GM13977 (cell line): Measurements from ENCODE around the gene SLC22A13.

Experiments used
- DNase-seq: peaks from one replicate; pipeline ENCODE4 v3.0.0; 2012; ENCODE audit warnings: low spot score
- CTCF ChIP-seq: IDR thresholded peaks from 2 replicates; pipeline ENCODE4 v1.5.1; 2012; ENCODE audit warnings: mild to moderate bottlenecking, control low read depth; ENCODE audit not compliant: insufficient read depth; ENCODE audit errors: extremely low read depth, missing control alignments
- in situ Hi-C: fragments of 300-500 bp; cut with MboI; formaldehyde crosslinking; loops from one replicate; pipeline ENCODE4 v1.12.0; 2022; ENCODE audit warnings: low sequenced_read_pairs, low pct_unique_long_range_greater_than_20kb, mixed read lengths, inconsistent platforms; ENCODE audit not compliant: unreplicated experiment

SLC22A13 gene

GRCh38 chr3:38260474-38260873 lies 5.1 kb upstream of the SLC22A13 start:
- in situ Hi-C loops: no loop called here
- DNase-seq: no peak
- no peak for TF ChIP-seq CTCF

DNA sequence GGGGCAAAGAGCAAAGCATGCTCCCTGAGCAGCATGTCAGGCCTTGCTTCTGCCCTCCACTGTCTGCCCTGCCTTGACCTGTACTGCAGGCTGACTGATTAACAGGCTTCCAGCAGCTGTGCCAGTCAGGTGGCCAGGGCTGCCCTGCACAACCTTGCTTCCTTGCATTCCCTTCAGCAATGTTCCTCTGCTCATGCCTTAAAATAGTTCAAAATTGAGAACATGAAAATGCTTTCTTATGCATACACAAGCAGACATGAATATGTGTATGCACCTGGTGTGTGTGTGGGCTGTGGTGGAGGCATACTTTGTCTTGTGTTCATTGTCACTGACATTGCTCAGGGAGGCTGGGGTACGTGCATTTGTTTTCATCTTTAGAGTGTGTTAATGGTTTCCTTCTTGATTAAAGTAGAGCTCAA lies 1.2 kb upstream of the SLC22A13 start:
- TF ChIP-seq CTCF: no peak
- in situ Hi-C loops: no loop called here

DNA sequence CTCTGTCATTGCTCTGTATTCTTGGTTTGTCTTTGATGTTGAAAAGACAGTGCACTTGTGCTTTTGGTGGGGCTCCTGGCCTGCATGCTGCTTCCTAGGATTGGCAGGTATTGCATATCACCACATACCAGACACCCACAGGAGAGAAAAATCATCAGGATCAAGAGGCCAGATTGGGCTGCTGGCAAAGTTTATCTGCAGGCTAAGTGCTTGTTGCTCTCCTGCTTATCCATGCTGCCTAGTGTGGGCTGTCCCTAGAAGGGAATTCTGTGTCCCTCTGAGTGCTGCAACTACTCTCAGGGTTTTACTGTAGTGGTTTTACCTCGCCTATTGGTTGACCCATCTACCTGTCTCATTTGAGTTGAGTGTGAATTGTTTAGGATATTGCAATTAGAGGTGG lies 833 bp upstream of the SLC22A13 start:
- in situ Hi-C loops: no loop called here
- no peak for DNase-seq
- no peak for TF ChIP-seq CTCF

More for the DNA sequence above, 1.2 kb upstream of the SLC22A13 start:
- no peak for DNase-seq

- TF ChIP-seq CTCF: no peak
- in situ Hi-C loops: no loop called here
- DNase-seq: no peak
These were observed 1.2 kb downstream of the SLC22A13 start for GRCh38 chr3:38266810-38267209.

- DNase-seq: no peak
- in situ Hi-C loops: no loop called here
- TF ChIP-seq CTCF: no peak
These were observed 2.0 kb downstream of the SLC22A13 start for GRCh38 chr3:38267662-38268061.

- no peak for TF ChIP-seq CTCF
- in situ Hi-C loops: no loop called here
These were observed 2.5 kb downstream of the SLC22A13 start for GRCh38 chr3:38268087-38268486.

DNA sequence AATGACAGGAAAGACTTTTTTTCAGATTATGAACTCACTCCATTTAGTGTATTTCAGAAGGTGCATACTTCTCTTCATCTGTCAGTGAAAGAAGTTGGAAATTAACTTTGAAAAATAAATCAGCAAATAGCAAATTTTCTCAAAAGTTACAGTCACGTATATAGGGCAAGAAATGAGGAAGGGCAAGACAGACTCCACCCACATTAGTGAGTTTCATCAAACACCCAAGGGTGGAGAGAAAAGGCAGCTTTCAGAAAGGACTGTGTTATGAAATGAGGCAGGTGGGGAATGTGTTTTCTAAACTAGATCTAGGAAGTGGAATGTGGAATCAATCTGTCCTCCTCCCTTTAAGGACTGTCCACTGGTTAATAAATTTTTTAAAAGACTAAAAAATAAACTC lies 2.9 kb downstream of the SLC22A13 start:
- TF ChIP-seq CTCF: no peak
- no peak for DNase-seq
- in situ Hi-C loops: no loop called here

More at GRCh38 chr3:38268087-38268486, 2.5 kb downstream of the SLC22A13 start:
- DNase-seq: no peak
